Aorta (tissue), 5 donors: Measurements from ENCODE around the gene HECTD4. TPM values are rescaled to one million over a fixed set of nuclear protein-coding genes. Genes with fewer than 3 reads are reported as not detected.
"Not testable (repeated sequence)": the region's sequence is repeated elsewhere in the genome, so short reads cannot be mapped to it uniquely, and the experiment has no call there.

ENCODE experiments used
- ATAC-seq: fragments of 200-7000 bp; cut with Tn5 transposase; one replicate; pipeline ENCODE4 v1.9.1; 2022; ENCODE audit warnings: moderate library complexity; ENCODE audit not compliant: low FRiP score
- DNase-seq, 2 donors: peaks; one replicate each; pipeline ENCODE4 v3.0.0-alpha.2; 2020
- H3K27ac ChIP-seq, 2 donors: one replicate each; pipeline ENCODE4 v1.5.1; 2013; ENCODE audit warnings: low read length in 2 of 2, mild to moderate bottlenecking in 2 of 2, moderate library complexity in 2 of 2, control low read depth in 1 of 2, inconsistent platforms in 1 of 2, low read depth in 1 of 2
- H3K27me3 ChIP-seq, 2 donors: one replicate each; pipeline ENCODE4 v1.6.1; 2013; ENCODE audit warnings: control low read depth in 1 of 2, low read length in 1 of 2, mild to moderate bottlenecking in 1 of 2, moderate library complexity in 1 of 2; ENCODE audit not compliant: insufficient read depth in 2 of 2, control insufficient read depth in 1 of 2
- H3K36me3 ChIP-seq, 2 donors: one replicate each; pipeline ENCODE4 v1.6.1; 2013; ENCODE audit warnings: control low read depth in 1 of 2, low read length in 1 of 2, mild to moderate bottlenecking in 1 of 2; ENCODE audit not compliant: insufficient read depth in 2 of 2, control insufficient read depth in 1 of 2
- H3K4me1 ChIP-seq, 2 donors: one replicate each; pipeline ENCODE4 v1.6.1; 2013; ENCODE audit warnings: low read length in 2 of 2, control low read depth in 1 of 2, mild to moderate bottlenecking in 1 of 2, moderate library complexity in 1 of 2; ENCODE audit not compliant: insufficient read depth in 2 of 2, control insufficient read depth in 1 of 2
- H3K4me3 ChIP-seq, 2 donors: one replicate each; pipeline ENCODE4 v1.5.1; 2013; ENCODE audit warnings: low read length in 2 of 2, control low read depth in 1 of 2, mild to moderate bottlenecking in 1 of 2
- H3K9me3 ChIP-seq: one replicate; pipeline ENCODE4 v1.6.1; 2013; ENCODE audit warnings: mild to moderate bottlenecking, low read length; ENCODE audit not compliant: control insufficient read depth
- whole genome bisulfite sequencing, 2 donors: extraction: QIAGEN DNeasy Blood & Tissue Kit; methylation state at CpG; one replicate each; pipeline ENCODE4 v1.1.7; 2013; 5-methylcytosine and 5-hydroxymethylcytosine counted together
- intact Hi-C, 2 donors: fragments of 100-400 bp; cut with DNase I; formaldehyde crosslinking; loops; one replicate each; pipeline versions ENCODE4 v1.14.2 to v1.15.0; 2022
- polyA plus RNA-seq, 2 donors: library from polyadenylated mRNA; stranded (reverse); fragments of 200-250 nt; gene quantifications; one replicate each; pipeline ENCODE4 v1.2.3, GENCODE V29; 2013
- total RNA-seq, 2 donors: library from RNA; stranded (reverse); fragmentation: NEBNext Ultra II Directional; extraction: Animal tissue kit (Norgen Biotek cat#: 25700); gene quantifications; one replicate each; pipeline ENCODE4 v1.2.1, GENCODE V29; 2021
- donor health status: healthy with polysubstance abuse.
- donor health status: Bipolar disorder and iron deficiency.
- donor health status: DM: no; HTN: no; CAD: no.
- donor health status: DM: no; HTN: no; CAD: no.
- donor health status: DM: yes; HTN: yes; CAD: no.

The HECTD4 gene
- total and polyA plus RNA-seq, 4 donors, result 16.0 to 78.5 (median 44.5) TPM

DNA sequence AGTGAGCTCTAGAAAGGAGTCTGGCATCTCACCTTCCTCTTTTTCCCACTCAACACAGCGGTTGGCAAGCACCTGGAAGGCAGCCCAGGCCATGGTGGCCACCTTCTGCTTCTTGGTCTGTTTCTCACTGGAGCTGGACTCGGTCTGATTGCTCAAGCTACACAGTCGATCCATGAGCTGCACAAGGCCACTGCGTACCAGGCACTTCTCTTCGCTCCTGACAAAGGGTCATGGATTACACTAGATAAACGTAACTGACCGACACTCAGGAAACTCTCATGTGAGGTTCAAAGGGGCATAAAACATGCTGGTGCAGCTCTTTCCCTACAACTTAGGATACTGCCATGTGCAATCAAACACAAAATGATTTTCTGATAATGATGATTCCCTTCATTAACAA is 143.2 kb downstream of the HECTD4 start:
- DNase-seq (no peak), ATAC-seq (no peak)
- WGBS, 2 donors, result 89 to 91% methylated on average over 7 of the region's 7 CpGs
- intact Hi-C loops, result no loop called here
- Histone ChIP-seq H3K27me3 (no peaks in the 10 kb centered on the region), H3K27ac (no peak overlapping the region), H3K4me3 (no peak overlapping the region), H3K9me3 (no peaks in the 10 kb centered on the region), H3K4me1 (peaks cover 0 to 1% of the 10 kb centered on the region in 2 donors), H3K36me3 (peaks cover 11 to 20% of the 10 kb centered on the region in 2 donors)

GRCh38 chr12:112238441-112238840 is 143.8 kb downstream of the HECTD4 start:
- Histone ChIP-seq H3K4me1 (peaks cover 0 to 1% of the 10 kb centered on the region in 2 donors), H3K27ac (no peak overlapping the region), H3K4me3 (no peak overlapping the region), H3K9me3 (no peaks in the 10 kb centered on the region), H3K36me3 (peaks cover 11 to 19% of the 10 kb centered on the region in 2 donors), H3K27me3 (no peaks in the 10 kb centered on the region)
- no peak for ATAC-seq
- intact Hi-C loops, result no loop called here
- DNase-seq, result no peak
- WGBS, 2 donors, result 95 to 97% methylated on average over 5 of the region's 5 CpGs

GRCh38 chr12:112236786-112237185 is 145.4 kb downstream of the HECTD4 start:
- H3K4me3 ChIP-seq, result no peak overlapping the region
- ATAC-seq (no peak), DNase-seq (no peak)
- intact Hi-C loops, result no loop called here
- WGBS, 2 donors, result 91 to 97% methylated on average over 7 of the region's 7 CpGs
- H3K27me3 ChIP-seq, result no peaks in the 10 kb centered on the region
- peaks cover 11 to 16% of the 10 kb centered on the region in 2 donors for H3K36me3 ChIP-seq
- H3K27ac ChIP-seq, result no peak overlapping the region
- H3K9me3 ChIP-seq, result no peaks in the 10 kb centered on the region
- H3K4me1 ChIP-seq, result peaks cover 0 to 1% of the 10 kb centered on the region in 2 donors

GRCh38 chr12:112236386-112236785 is 145.8 kb downstream of the HECTD4 start:
- peaks cover 11 to 15% of the 10 kb centered on the region in 2 donors for H3K36me3 ChIP-seq
- intact Hi-C loops, result no loop called here
- WGBS, 2 donors, result 80% methylated on average over 1 of the region's 1 CpG
- no peak for ATAC-seq
- H3K4me3 ChIP-seq, result no peak overlapping the region
- H3K9me3 ChIP-seq, result no peaks in the 10 kb centered on the region
- H3K27ac ChIP-seq, result no peak overlapping the region
- no peak for DNase-seq
- no peaks in the 10 kb centered on the region for H3K27me3 ChIP-seq
- peaks cover 0 to 1% of the 10 kb centered on the region in 2 donors for H3K4me1 ChIP-seq

DNA sequence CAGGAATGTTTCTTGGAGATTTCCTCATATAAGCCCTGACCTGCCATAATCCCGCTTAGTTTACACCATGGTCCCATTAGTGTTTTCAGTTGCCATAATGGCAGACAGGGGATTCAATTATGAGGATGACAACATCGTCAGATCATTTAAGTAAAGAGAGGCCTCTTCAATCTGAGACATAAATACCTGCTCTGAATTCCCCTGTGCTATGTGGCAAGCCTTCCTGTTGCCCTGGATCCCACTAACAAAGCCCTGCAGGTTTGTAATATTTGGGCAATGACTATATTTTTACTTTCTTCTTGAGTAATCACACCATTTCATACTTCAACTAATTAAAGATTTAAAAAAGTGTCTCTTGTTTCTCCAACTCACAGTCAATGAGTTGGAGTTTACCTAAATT is 147.9 kb downstream of the HECTD4 start:
- intact Hi-C loops, result no loop called here
- 94 to 96% methylated on average over 2 of the region's 2 CpGs for WGBS, 2 donors
- no peaks in the 10 kb centered on the region for H3K27me3 ChIP-seq
- no peak overlapping the region for H3K4me3 ChIP-seq
- no peak for ATAC-seq
- peaks cover 0 to 1% of the 10 kb centered on the region in 2 donors for H3K4me1 ChIP-seq
- no peaks in the 10 kb centered on the region for H3K9me3 ChIP-seq
- no peak for DNase-seq
- H3K27ac ChIP-seq, result no peak overlapping the region
- peaks cover 11 to 18% of the 10 kb centered on the region in 2 donors for H3K36me3 ChIP-seq

GRCh38 chr12:112233242-112233641 is 149.0 kb downstream of the HECTD4 start:
- H3K36me3 ChIP-seq, result peaks cover 11 to 15% of the 10 kb centered on the region in 2 donors
- no peaks in the 10 kb centered on the region for H3K27me3 ChIP-seq
- H3K4me3 ChIP-seq, result no peak overlapping the region
- intact Hi-C loops, result no loop called here
- no peak overlapping the region for H3K27ac ChIP-seq
- 95 to 96% methylated on average over 4 of the region's 4 CpGs for WGBS, 2 donors
- no peaks in the 10 kb centered on the region for H3K9me3 ChIP-seq
- peaks cover 0 to 1% of the 10 kb centered on the region in 2 donors for H3K4me1 ChIP-seq
- DNase-seq (no peak), ATAC-seq (no peak)

GRCh38 chr12:112230136-112230535 is 152.1 kb downstream of the HECTD4 start:
- Histone ChIP-seq H3K4me3 (no peak overlapping the region), H3K36me3 (peaks cover 9% of the 10 kb centered on the region in 2 donors), H3K27ac (no peak overlapping the region), H3K27me3 (no peaks in the 10 kb centered on the region), H3K4me1 (peaks cover 0 to 1% of the 10 kb centered on the region in 2 donors), H3K9me3 (no peaks in the 10 kb centered on the region)
- 66 to 77% methylated on average over 4 of the region's 4 CpGs for WGBS, 2 donors
- intact Hi-C loops, result no loop called here
- ATAC-seq, result no peak
- DNase-seq, result no peak

DNA sequence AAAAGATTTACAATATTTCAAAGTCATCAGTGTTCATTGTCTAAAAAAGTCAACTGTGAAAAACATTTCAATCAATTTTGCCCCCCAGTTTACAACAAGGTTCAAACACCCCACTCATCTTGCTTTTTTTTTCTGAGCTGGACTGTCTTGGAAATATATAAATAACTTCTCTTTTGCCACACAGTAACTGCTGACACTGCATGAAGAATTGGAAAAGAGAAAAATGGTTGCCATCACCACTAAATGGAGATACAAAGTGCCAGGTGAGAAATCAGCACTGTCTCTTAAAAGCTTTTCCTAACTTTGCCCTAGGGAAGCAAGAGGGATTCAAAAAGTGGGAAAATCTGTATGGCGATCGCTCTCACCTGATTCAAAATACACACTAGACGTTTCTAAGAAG is 155.5 kb downstream of the HECTD4 start:
- no peaks in the 10 kb centered on the region for H3K9me3 ChIP-seq
- WGBS, 2 donors, result 94 to 95% methylated on average over 3 of the region's 3 CpGs
- H3K4me1 ChIP-seq, result no peaks in the 10 kb centered on the region
- peaks cover 6 to 7% of the 10 kb centered on the region in 2 donors for H3K36me3 ChIP-seq
- no peak for DNase-seq
- no peak for ATAC-seq
- no peaks in the 10 kb centered on the region for H3K27me3 ChIP-seq
- intact Hi-C loops, result no loop called here
- no peak overlapping the region for H3K27ac ChIP-seq
- no peak overlapping the region for H3K4me3 ChIP-seq

DNA sequence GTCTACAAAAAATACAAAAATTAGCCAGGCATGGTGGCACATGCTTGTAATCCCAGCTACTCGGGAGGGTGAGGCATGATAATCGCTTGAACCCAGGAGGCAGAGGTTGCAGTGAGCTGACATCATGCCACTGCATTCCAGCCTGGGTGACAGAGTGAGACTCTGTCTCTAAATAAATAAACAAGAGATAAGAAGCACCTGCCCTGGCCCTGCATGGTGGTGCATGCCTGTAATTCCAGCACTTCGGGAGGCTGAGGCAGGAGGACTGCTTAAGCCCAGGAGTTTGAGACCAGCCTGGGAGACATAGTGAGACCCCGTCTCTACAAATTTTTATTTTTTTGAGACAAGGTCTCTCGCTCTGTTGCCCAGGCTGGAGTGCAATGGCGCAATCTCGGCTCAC is 161.6 kb downstream of the HECTD4 start:
- intact Hi-C loops, H3K9me3 ChIP-seq, H3K4me3 ChIP-seq, H3K4me1 ChIP-seq, DNase-seq, H3K27ac ChIP-seq, ATAC-seq, H3K36me3 ChIP-seq, H3K27me3 ChIP-seq: not testable (repeated sequence)
- 84 to 87% methylated on average over 7 of the region's 7 CpGs for WGBS, 2 donors
